ENCODE results near the gene HLCS. TPM values are rescaled to one million over a fixed set of nuclear protein-coding genes. Genes with fewer than 3 reads are reported as not detected.

The HLCS gene
- total and polyA plus RNA-seq, 2 of the 8 experiments (the other 6 are each of a cell fraction or from before 2014, with no cell fraction given): 4.7 to 12.2 TPM

DNA sequence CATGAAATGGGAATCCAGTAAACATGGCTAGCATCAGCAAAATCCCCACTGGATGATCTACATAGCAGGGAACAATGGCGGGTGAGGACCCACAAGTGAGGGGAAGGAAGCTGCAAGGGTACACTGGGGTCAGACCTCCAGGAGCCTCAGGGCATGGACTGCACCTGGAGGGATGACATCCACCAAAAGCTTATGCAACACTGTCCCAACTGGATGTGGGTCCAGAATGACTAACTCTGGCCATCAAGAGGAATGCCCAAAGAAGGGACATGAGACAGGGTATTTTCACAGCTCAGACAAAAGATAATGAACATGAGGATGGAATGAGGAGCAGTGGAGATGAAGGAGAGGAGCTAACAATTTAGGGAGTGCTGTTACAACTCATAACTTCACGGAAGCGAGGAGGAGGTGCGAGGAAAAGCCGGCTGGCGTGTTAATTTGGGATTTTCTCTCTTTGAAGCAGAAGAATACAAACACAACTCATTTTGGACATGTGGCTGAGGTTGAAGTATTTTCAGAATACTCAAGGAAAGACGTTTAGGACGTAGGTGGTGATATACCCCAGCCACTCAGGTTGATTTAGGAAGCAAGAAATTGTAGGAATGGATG, 5.7 kb downstream of the HLCS start:
- no peaks in the 10 kb centered on the region for H4K20me1 ChIP-seq (replicated peaks in 1 of 2; ENCODE audit: control insufficient read depth in 1 of 2, insufficient read depth in 2 of 2, low read length in 2 of 2)
- H3K79me2 ChIP-seq (ENCODE audit: control insufficient read depth in 1 of 2, insufficient read depth in 2 of 2, low read length in 2 of 2): no peaks in the 10 kb centered on the region
- WGBS, 2 experiments (ENCODE audit: extremely low coverage in 1 of 2, insufficient coverage in 1 of 2, insufficient read length in 1 of 2, insufficient replicate concordance in 2 of 2, low coverage in 1 of 2, low lambda C conversion rate in 2 of 2, missing lambda C conversion rate in 1 of 2): 89% methylated on average over 8 of the region's 8 CpGs; no CpG with 5 or more reads in 1 of the 2 experiments

More for the DNA sequence above, 5.7 kb downstream of the HLCS start:
- Histone ChIP-seq H3K4me1 (replicated peaks in 1 of 4; ENCODE audit: control insufficient read depth in 3 of 4, insufficient read depth in 4 of 4, low read length in 3 of 4) (peaks cover 0 to 4% (median 2%) of the 10 kb centered on the region in 4 experiments; a peak in 2 of 7 replicates), H3K23me2 (ENCODE audit: low read depth, low read length) (no peaks in the 10 kb centered on the region), H3K4ac (replicated peaks; ENCODE audit: insufficient read length, low read depth, low read length) (no peak overlapping the region), H3K9me3 (ENCODE audit: insufficient read depth in 2 of 2, low read depth in 1 of 2, low read length in 1 of 2) (no peaks in the 10 kb centered on the region), H2BK15ac (ENCODE audit: low read length) (no peak overlapping the region), H3K23ac (ENCODE audit: insufficient read length) (no peak overlapping the region), H3K14ac (ENCODE audit: insufficient read length) (no peak overlapping the region), H3K27me3 (replicated peaks in 1 of 4; ENCODE audit: control insufficient read depth in 3 of 4, extremely low read depth in 1 of 4, insufficient read depth in 3 of 4, low read length in 3 of 4) (no peaks in the 10 kb centered on the region), H3K27ac (ENCODE audit: low read depth, low read length) (no peak overlapping the region), H2BK20ac (ENCODE audit: low read length) (no peak overlapping the region), H4K5ac (ENCODE audit: insufficient read length, low read depth, low read length) (no peak overlapping the region), H2BK5ac (ENCODE audit: low read depth, low read length) (no peak overlapping the region), H2BK12ac (ENCODE audit: low read depth, low read length) (no peak overlapping the region), H3K56ac (replicated peaks; ENCODE audit: insufficient read length, low read depth, low read length) (no peak overlapping the region), H2AFZ (ENCODE audit: low read length) (no peak overlapping the region), H3K4me3 (ENCODE audit: extremely low read depth in 1 of 4, insufficient read depth in 2 of 4, low read depth in 3 of 4, low read length in 4 of 4) (no peak overlapping the region), H3K4me2 (ENCODE audit: insufficient read depth in 1 of 2, low read depth in 2 of 2, low read length in 2 of 2) (no peak overlapping the region), H4K8ac (ENCODE audit: extremely low read depth, insufficient read depth, low read length) (no peak overlapping the region), H3K79me1 (ENCODE audit: low read depth, low read length) (no peaks in the 10 kb centered on the region), H2BK120ac (replicated peaks; ENCODE audit: low read depth, low read length) (no peak overlapping the region), H2AK5ac (ENCODE audit: low read depth, low read length) (no peak overlapping the region), H3K36me3 (ENCODE audit: control insufficient read depth in 2 of 4, insufficient read depth in 4 of 4, low read length in 3 of 4) (no peaks in the 10 kb centered on the region), H3K18ac (ENCODE audit: extremely low read depth, low read length) (no peak overlapping the region), H4K91ac (replicated peaks; ENCODE audit: insufficient read length, low read length) (no peak overlapping the region), H3K9ac (replicated peaks in 1 of 4; ENCODE audit: extremely low read depth in 1 of 4, low read depth in 3 of 4, low read length in 3 of 4) (no peak overlapping the region)
- ChIA-PET CTCF (ENCODE audit: partially characterized antibody) (interaction anchor here (0.8 to 2.0 kb wide), 2 partner anchors 16 to 206 kb away, joined by 3 to 7 read pairs; no protein-coding TSS in a partner anchor), POLR2A (ENCODE audit: partially characterized antibody) (no interaction called here)
- FAIRE-seq (no peak), DNase-seq (ENCODE audit: low read depth in 1 of 2, low spot score in 2 of 2) (no peak)
- TF ChIP-seq GABPA (IDR thresholded peaks at IDR 0.05; ENCODE audit: borderline replicate concordance, insufficient read depth, low read length): no peak
- no peak for TF ChIP-seq NRF1 (IDR thresholded peaks at IDR 0.05; ENCODE audit: low read depth, low read length)
- no peak for TF ChIP-seq EP300 (IDR thresholded peaks at IDR 0.05; ENCODE audit: borderline replicate concordance in 1 of 2, low read depth in 2 of 2, low read length in 2 of 2)
- TF ChIP-seq RXRA (IDR thresholded peaks at IDR 0.05; ENCODE audit: insufficient read depth, low read depth, low read length): no peak
- TF ChIP-seq, protein P1, sequence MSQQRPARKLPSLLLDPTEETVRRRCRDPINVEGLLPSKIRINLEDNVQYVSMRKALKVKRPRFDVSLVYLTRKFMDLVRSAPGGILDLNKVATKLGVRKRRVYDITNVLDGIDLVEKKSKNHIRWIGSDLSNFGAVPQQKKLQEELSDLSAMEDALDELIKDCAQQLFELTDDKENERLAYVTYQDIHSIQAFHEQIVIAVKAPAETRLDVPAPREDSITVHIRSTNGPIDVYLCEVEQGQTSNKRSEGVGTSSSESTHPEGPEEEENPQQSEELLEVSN (IDR thresholded peaks at IDR 0.05): no peak
- no peak for TF ChIP-seq HDAC2 (IDR thresholded peaks at IDR 0.05; ENCODE audit: borderline replicate concordance in 1 of 2, low read depth in 2 of 2, low read length in 2 of 2)
- no peak for TF ChIP-seq KDM5A (IDR thresholded peaks at IDR 0.05; ENCODE audit: low read length)
- no peak for TF ChIP-seq KDM4A (IDR thresholded peaks at IDR 0.05; ENCODE audit: low read depth, low read length, severe bottlenecking)
- TF ChIP-seq, protein P2, sequence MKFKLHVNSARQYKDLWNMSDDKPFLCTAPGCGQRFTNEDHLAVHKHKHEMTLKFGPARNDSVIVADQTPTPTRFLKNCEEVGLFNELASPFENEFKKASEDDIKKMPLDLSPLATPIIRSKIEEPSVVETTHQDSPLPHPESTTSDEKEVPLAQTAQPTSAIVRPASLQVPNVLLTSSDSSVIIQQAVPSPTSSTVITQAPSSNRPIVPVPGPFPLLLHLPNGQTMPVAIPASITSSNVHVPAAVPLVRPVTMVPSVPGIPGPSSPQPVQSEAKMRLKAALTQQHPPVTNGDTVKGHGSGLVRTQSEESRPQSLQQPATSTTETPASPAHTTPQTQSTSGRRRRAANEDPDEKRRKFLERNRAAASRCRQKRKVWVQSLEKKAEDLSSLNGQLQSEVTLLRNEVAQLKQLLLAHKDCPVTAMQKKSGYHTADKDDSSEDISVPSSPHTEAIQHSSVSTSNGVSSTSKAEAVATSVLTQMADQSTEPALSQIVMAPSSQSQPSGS (IDR thresholded peaks at IDR 0.05; ENCODE audit: low read length): no peak

Measured in H1 (cell line).